GM18907 (cell line): ENCODE data around the gene KDM4C.
"Not testable (repeated sequence)": the region's sequence is repeated elsewhere in the genome, so short reads cannot be mapped to it uniquely, and the experiment has no call there.

Experiments used
- ATAC-seq: cut with Tn5 transposase; IDR thresholded peaks from one replicate; pipeline ENCODE4 v1.9.1; 2021; ENCODE audit warnings: mild to moderate bottlenecking, moderate library complexity; ENCODE audit not compliant: unreplicated experiment

The KDM4C gene

GRCh38 chr9:6757456-6758247 lies at the start of gene KDM4C:
KDM4C (plus strand) TSS chr9:6757973; CDS start chr9:6792989, 35,016 bp downstream.
- peak; percentile 84 for ATAC-seq

GRCh38 chr9:6708732-6709131 lies 49.0 kb upstream of the KDM4C start:
- no peak for ATAC-seq

GRCh38 chr9:6711403-6711802 lies 46.4 kb upstream of the KDM4C start:
- ATAC-seq, result no peak

- ATAC-seq, result no peak
These were observed 45.7 kb upstream of the KDM4C start for GRCh38 chr9:6712041-6712440.

- ATAC-seq, result no peak
These were observed 43.6 kb upstream of the KDM4C start for GRCh38 chr9:6714176-6714575.

GRCh38 chr9:6715153-6715754 lies 42.5 kb upstream of the KDM4C start:
- not testable (repeated sequence) for ATAC-seq

- peak; percentile 83 for ATAC-seq
These were observed 41.8 kb upstream of the KDM4C start for GRCh38 chr9:6715755-6716643.

- no peak for ATAC-seq
These were observed 41.0 kb upstream of the KDM4C start for GRCh38 chr9:6716766-6717165.

- no peak for ATAC-seq
These were observed 33.8 kb upstream of the KDM4C start for GRCh38 chr9:6723881-6724420.

GRCh38 chr9:6733257-6733656 lies 24.5 kb upstream of the KDM4C start:
- no peak for ATAC-seq

- no peak for ATAC-seq
These were observed 23.9 kb upstream of the KDM4C start for GRCh38 chr9:6733831-6734230.

- no peak for ATAC-seq
These were observed 22.4 kb upstream of the KDM4C start for GRCh38 chr9:6735422-6735821.

GRCh38 chr9:6739218-6739617 lies 18.6 kb upstream of the KDM4C start:
- ATAC-seq, result no peak

GRCh38 chr9:6748861-6749260 lies 8.9 kb upstream of the KDM4C start:
- ATAC-seq, result not testable (repeated sequence)

- not testable (repeated sequence) for ATAC-seq
These were observed 2.9 kb upstream of the KDM4C start for GRCh38 chr9:6754861-6755260.

GRCh38 chr9:6757132-6757455 lies 679 bp upstream of the KDM4C start:
- peak; percentile 39 for ATAC-seq

- ATAC-seq, result peak; percentile 22
These were observed 400 bp downstream of the KDM4C start for GRCh38 chr9:6758248-6758497.

GRCh38 chr9:6758498-6759184 lies 868 bp downstream of the KDM4C start:
- peak; percentile 35 for ATAC-seq

- ATAC-seq, result peak; percentile 22
These were observed 1.6 kb downstream of the KDM4C start for GRCh38 chr9:6759185-6759977.

GRCh38 chr9:6761306-6761705 lies 3.5 kb downstream of the KDM4C start:
- no peak for ATAC-seq
